ENCODE measurements around the gene C20orf204.

The C20orf204 gene

GRCh38 chr20:64072498-64073063 is 36.6 kb downstream of the C20orf204 start:
- DNase-seq = no peak

DNA sequence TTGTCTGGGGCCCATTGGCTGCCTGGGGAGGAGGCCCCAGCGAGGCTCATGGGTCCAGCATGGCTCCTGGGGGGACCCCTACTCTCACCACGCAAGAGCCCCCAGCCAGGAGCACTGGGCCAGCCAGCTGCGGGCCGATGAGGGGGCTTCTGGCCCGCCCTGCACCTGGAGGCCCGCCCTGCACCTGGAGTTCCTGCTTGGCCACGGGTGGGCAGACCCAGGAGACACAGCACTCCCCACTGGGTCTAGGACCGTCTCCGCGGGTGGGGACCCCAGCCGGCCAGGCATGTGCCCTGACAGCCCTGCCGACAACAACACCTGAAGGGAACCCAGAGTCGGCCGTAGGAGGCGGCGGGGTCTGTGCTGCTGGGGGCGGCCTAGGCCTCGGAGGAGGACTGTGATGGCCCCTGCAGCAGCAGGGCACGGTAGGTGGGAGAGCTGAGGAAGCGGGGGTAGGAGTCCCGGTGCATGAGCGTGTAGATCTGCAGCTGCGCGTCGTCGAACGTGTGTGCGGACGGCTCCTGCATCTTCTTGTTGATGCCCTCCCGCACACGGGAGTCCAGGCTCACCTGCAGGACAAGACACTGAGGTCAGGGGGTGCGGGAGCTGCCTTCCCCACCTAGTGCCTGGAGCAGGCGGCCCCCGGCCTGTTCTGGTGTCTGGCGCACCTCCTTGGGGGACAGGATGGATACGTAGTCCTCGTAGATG is 37.6 kb downstream of the C20orf204 start:
- no peak for DNase-seq

DNA sequence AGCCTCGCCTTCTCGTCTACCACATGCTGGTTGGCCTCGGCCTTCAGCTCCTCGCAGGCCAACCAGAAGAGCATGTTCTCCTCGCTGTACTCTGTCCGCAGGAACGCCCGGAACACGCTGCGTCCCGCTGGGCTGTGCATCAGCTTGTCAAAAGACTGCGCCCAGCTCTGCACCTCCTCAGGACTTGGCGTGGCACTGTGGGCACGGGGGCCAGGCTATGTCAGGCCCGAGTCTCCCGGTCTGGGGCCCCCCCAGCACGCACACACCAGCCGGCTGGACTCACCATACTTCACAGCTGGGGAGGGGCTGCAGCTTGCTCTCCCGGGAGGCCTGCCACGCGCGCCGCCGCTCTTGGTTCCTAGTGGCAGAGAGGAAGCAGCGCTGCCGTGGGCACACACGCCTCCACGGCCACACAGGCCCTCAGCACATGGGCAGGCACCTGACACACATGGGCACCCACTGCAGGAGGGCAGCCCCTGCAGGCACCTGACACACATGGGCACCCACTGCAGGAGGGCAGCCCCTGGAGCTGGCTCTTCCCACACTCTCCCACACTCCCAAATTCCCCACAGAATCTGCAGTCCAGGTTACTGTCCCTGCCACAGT is 38.3 kb downstream of the C20orf204 start:
- DNase-seq = no peak

- DNase-seq = no peak
Measured at GRCh38 chr20:64074963-64075362, 39.0 kb downstream of the C20orf204 start.

DNA sequence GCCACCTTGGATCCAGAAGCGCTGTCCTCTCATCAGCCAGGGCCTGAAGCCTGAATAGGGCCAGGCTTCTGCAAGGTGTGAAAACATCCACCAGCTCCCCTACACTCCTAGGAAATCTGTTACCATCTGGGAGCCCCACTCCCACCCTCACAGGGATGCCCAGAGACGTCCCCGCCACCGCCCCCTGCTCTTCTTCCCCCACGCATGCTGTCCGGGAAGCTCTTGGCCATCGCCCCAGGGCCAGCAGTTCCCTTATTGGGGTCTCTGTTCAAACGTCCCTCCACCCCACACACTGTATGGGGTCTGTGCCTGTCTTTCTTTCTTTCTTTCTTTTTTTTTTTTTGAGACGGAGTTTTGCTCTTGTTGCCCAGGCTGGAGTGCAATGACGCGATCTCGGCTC is 39.6 kb downstream of the C20orf204 start:
- DNase-seq = no peak

- no peak for DNase-seq
Measured at GRCh38 chr20:64076061-64076997, 40.3 kb downstream of the C20orf204 start.

DNA sequence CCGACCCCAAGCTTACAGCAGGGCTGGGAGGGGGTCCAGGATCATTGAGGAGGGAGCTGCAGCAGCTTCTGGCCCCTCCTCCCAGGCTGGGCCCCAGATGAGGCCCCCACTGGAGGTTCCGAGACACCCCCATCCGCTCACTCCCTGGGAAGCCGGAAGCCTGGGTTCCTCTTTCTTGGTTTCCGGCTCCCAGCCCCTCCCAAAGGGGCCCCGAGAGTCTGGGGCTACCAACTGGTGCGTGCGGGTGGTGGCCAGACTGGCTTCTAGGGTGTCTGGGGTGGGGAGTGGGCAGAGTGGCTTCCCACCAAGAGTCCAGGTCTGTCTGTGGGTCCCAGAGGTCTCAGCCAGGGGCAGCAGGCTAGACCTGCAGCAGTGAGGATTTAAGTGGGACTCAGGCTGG is 41.1 kb downstream of the C20orf204 start:
- no peak for DNase-seq

GRCh38 chr20:64077541-64077875 is 41.5 kb downstream of the C20orf204 start:
- no peak for DNase-seq

DNA sequence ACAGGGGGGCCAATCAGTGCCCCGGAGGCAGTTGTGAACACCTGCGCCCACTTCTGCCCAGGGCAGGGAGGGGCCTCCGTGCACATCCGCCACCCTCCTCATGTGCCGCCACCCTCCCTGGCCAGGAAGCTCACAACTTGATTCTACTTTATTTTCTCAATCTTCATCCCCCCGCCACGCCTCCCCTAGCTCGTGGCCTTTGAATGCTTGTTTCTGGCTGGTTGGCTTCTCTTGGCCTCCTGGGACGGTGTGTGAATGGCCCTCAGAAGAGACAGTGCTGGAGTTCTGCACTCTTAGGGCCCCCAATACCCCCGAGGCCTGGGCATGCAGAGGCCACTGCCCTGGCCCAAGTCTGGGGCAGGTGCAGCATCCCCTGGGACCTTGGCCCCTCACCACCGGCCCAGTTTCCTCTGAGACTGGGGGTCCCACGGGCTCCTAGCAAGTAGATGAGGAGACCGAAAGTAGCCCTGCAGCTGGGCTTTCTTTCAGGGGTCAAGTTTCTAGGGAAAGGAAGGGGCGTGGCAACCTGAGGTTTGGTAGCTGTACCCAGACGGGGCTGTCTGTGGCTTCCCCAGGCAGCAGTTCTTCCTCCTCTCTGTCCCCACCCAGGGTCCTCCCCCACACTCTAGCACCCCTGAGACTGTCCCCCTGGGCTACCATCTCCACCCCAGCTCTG is 42.0 kb downstream of the C20orf204 start:
- no peak for DNase-seq

GRCh38 chr20:64078934-64079272 is 42.9 kb downstream of the C20orf204 start:
- no peak for DNase-seq

DNA sequence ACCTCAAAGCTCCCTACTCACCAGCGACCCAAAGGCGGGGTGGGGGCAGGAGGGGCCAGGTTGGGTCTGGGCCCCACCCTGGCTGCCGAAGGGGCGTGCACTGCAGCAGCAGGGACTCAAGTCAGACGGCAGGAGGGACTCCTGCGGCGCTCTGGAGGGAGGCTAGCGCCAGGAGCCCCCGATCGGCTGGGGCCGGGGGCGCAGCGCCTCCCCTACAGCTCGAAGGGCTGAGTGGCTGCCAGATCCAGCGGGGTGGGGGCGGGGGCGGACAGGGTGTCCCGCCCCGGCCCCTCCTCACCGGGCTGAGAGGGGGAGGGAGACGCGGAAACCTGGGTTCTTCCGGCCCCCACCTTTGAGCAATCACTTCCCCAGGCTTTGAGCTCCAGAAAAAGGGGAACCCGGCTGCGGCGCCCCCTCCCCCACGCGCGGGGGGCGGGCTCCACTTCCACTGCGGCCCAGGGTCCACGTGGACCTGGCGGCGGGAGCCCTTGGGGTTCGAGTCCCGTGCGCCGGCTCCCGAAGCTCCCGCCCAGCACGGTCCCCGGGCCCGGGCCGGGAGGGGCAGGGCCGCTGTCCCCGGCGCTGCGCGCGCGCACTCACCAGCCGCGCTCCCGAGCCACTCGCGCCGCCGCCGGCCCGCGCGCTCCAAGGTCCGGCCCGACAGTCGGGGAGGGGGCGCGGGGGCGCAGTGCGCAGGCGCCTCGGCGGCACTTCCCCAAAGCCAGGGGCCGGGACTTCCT is 43.5 kb downstream of the C20orf204 start, which contains the start of gene RGS19:
Gene RGS19 (minus strand): TSS at position 246 of the 740 bp plus-strand sequence. CDS start 2,632 bp downstream, outside the sequence.
- peak; percentile 22 for DNase-seq

GRCh38 chr20:64080013-64080812 is 44.2 kb downstream of the C20orf204 start, which contains the start of gene OPRL1:
OPRL1 (plus strand) TSS chr20:64080082; CDS start chr20:64092721, 12,639 bp downstream.
- DNase-seq = no peak

DNA sequence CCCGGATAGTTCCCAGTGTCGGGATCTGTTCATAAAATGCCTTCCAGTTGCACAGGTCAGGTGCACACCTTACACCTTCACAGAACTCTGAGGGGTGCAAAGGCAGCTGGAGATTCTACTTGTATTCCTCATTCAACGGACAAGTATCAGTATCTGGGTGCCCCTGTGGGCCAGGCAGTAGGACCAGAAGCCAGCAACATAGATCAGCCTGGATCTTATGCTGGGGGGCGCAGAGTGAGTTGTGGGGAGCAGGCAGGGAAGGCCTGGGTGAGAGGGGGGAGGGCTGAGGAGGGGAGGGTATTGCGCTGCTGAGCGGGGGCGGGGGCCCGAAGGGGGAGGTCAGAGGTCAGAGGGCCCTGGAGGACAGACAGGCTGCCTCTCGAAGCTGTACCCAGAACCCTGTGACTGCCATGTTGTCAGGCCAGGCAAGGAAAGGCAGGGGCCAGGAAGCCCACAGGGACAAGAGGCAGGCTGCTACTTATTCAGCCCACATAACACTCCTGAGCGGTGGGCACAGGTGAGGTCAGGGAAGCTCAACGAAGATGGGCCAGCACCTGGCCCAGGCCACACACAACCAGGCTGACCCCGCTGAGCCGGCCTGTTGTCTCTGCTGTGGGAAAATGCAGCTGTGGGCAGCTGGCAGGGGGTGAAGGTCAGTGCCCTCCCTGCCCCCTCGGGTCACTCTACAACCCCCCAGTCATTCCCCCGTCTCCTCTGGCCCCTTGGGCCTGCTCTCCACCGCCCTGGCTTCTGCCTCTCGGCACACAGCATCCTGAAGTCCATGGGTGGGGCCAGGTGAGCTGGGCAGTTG is 45.0 kb downstream of the C20orf204 start:
- no peak for DNase-seq

- DNase-seq = no peak
Measured at GRCh38 chr20:64081624-64081964, 45.6 kb downstream of the C20orf204 start.

- DNase-seq = no peak
Measured at GRCh38 chr20:64082126-64082731, 46.2 kb downstream of the C20orf204 start.

DNA sequence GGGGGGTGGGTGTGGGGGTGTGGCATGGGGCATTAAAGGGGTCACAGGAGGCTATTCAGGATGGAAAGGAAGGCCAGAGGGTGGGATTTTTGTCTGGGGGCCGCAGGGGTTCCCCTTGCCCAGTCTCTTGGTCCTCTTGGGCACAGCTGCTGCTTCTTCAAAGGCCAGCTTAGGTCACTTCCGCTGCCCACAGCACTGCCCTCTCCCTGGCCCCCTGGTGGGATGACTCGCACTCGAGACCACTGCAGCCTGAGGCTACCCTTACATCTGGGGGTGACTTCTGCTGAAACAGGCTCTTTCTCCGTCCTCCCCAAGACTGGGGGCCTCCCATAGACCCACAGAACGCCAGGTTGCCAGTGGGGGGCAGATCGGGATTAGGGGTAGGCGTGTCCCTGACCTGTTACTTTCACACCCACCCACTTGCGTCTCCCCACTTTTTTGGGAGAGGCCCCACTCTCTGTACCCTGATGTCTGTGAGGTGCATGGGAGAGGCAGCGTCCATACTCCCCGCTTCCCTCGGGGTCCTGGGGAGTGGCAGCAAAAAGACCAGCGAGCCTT is 46.9 kb downstream of the C20orf204 start:
- no peak for DNase-seq

DNA sequence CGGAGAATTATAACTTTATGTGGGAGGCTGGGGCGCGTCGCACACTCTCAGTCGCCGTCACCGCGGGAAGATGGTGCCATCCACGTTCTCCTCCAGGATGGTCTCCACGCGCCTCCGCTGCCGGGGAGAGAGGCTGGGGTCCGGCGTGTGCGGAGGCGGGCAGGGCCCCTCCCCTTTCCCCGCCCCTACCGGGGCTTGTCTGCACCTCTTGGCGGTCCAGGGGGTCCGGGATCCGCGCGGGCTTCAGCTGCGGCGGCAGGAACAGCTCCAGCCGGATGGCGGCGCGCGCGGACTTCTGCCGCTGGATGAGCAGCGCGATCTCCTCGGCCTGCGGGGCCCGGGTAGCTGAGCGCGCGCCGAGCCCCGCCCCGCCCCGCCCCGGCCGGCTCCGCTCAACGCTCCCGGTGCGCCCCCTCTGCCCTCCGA is 47.4 kb downstream of the C20orf204 start:
- peak; percentile 60 for DNase-seq

GRCh38 chr20:64083804-64084684 is 48.1 kb downstream of the C20orf204 start, which contains the start of gene LKAAEAR1:
LKAAEAR1 (minus strand) TSS chr20:64084398; CDS start chr20:64084219, 179 bp downstream.
- no peak for DNase-seq
